ENCODE results near the gene ERP44. TPM values are rescaled to one million over a fixed set of nuclear protein-coding genes. Genes with fewer than 3 reads are reported as not detected.
A peak's percentile ranks its signal among the peaks of the same experiment; 100 is the strongest.
"Not testable (repeated sequence)": the region's sequence is repeated elsewhere in the genome, so short reads cannot be mapped to it uniquely, and the experiment has no call there.

Gene ERP44
- total RNA-seq: 10 to 100 TPM; 16.9 to 18.8 TPM

DNA sequence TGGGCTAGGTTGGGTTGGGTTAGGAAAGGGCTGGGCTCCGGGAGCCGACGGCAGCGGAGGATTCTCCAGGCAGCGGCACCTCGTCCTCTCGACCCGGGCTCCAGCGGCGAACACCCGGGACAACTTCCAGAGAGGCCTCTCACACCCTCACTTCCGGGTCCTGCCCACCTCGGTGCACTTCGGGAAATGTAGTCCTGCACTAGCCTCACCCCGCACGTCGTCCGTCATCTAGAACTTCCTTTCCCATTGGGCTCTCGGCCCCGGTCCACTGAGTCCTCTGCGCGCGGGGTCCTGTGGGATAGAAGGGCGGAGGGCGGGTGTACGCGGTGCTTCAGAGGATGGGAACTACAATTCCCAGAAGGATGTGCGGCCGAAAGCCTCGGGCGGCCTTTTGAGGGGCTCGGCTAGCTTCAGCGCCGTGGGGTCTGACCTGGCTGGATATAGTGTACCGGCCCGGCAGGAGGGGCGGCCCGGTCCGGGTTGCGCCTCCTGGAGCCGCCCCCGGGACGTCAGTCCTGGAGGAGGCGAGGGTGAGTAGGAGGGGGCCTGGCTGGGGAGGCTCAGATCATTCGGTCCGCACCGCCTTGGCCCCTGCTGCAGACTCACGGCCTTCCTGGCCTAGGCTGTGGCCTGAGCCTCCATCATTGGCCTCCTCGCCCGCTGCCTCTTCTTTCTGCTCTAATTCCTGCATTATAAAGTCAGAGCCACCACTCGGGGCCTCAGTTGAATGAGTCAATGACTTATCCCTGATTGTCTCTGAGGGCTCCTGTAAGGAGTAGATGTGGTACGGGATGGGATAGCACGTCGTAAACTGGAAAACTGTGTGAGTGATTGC, at the start of gene ERP44, which contains the start of gene INVS:
Gene ERP44, minus strand, starts transcription at position 114 of the 835 bp plus-strand sequence. CDS start 160 bp downstream, outside the sequence.
Gene INVS, plus strand, starts transcription at position 357 of the 835 bp plus-strand sequence. CDS start 5,279 bp downstream, outside the sequence.
- Mint-ChIP-seq H3K4me1 (peaks cover 36% of the 10 kb centered on the region), H3K27me3 (no peaks in the 10 kb centered on the region), H3K36me3 (ENCODE audit: low read depth) (peaks cover 8% of the 10 kb centered on the region), H3K27ac (peak within 1 kb of the TSS; percentile 99), H3K4me3 (peak within 1 kb of the TSS; percentile 100), H3K9me3 (no peaks in the 10 kb centered on the region)
- ChIA-PET POLR2A (no interaction called here), CTCF (interaction anchor here (1.3 kb wide), 1 partner anchor 14 kb away, joined by 3 read pairs; no protein-coding TSS in a partner anchor)
- DNase-seq: peak; percentile 99

DNA sequence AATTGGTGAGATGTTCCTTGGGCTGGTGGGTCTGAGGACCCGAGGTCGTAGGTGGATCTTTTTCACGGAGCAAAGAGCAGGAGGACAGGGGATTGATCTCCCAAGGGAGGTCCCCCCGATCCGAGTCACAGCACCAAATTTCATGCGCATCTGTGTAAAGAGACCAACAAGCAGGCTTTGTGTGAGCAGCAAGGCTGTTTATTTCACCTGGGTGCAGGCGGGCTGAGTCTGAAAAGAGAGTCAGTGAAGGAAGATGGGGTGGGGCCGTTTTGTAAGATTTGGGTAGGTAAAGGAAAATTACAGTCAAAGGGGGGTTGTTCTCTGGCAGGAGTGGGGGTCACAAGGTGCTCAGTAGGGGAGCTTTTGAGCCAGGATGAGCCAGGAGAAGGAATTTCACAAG, 47.2 kb upstream of the ERP44 start:
- H3K27ac Mint-ChIP-seq; POLR2A ChIA-PET; H3K36me3 Mint-ChIP-seq (ENCODE audit: low read depth); H3K4me3 Mint-ChIP-seq; H3K27me3 Mint-ChIP-seq; H3K9me3 Mint-ChIP-seq; DNase-seq; H3K4me1 Mint-ChIP-seq: not testable (repeated sequence)
- CTCF ChIA-PET: interaction anchor here (0.5 kb wide), 1 partner anchor 1949 kb away, joined by 3 read pairs; no protein-coding TSS in a partner anchor

DNA sequence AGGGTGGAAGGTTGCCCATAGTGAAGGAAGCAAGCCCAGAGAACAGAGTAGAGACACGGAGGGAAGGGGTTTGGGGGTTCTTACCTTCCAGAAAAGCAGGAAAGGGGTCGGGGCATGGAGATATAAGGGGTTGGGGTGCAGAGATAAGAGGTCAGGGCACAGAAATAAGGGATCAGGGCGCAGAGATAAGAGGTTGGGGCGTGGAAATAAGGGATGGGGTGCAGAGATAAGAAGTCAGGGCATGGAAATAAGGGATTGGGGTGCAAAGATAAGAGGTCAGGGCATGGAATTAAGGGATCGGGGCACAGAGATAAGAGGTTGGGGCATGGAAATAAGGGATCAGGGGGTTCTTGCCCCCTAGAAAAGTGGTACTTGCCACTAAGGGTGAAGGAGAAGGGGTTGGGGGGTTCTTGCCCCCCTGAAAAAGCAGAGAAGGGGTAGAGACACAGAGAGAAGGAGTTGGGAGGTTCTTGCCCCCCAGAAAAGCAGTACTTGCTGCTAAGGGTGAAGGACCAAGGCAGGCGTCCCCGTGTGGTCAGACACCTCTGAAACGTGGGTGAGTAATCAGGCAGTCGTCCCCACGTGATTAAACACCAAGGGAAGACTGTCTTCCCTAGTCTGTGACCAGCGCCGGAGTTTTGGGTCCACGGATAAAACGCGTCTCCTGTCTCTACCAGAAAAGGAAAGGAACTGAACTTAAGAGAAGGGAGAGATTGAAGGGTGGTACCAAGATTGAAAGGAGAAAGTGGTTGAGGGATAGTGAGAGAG, 46.6 kb upstream of the ERP44 start:
- H3K27ac Mint-ChIP-seq; DNase-seq; CTCF ChIA-PET; H3K4me1 Mint-ChIP-seq; H3K27me3 Mint-ChIP-seq; H3K36me3 Mint-ChIP-seq (ENCODE audit: low read depth); POLR2A ChIA-PET; H3K9me3 Mint-ChIP-seq; H3K4me3 Mint-ChIP-seq: not testable (repeated sequence)

DNA sequence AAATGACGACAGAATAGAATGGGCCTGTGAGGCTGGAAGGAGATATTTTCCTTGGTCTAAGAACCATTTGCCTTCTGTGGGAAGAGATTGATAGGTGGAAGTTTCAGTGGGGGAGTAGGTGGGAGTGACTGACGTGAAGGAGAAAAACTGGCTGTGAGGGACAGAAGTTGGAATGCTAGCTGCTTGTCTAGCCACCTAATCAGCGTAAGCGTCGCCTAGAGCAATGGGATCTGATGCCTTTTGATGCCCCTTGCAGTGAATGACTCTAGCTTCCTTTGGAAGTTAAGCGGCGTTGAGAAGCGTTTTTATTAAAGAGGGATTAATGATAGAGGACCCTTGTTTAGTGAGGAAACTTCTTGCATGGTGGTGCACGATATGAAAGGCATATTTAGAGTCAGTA, 43.1 kb upstream of the ERP44 start:
- H3K27me3 Mint-ChIP-seq; POLR2A ChIA-PET; H3K9me3 Mint-ChIP-seq; H3K4me1 Mint-ChIP-seq; H3K4me3 Mint-ChIP-seq; DNase-seq; H3K36me3 Mint-ChIP-seq (ENCODE audit: low read depth); H3K27ac Mint-ChIP-seq: not testable (repeated sequence)
- CTCF ChIA-PET: interaction anchor here (0.6 kb wide), 1 partner anchor 14 kb away, joined by 3 read pairs; no protein-coding TSS in a partner anchor

DNA sequence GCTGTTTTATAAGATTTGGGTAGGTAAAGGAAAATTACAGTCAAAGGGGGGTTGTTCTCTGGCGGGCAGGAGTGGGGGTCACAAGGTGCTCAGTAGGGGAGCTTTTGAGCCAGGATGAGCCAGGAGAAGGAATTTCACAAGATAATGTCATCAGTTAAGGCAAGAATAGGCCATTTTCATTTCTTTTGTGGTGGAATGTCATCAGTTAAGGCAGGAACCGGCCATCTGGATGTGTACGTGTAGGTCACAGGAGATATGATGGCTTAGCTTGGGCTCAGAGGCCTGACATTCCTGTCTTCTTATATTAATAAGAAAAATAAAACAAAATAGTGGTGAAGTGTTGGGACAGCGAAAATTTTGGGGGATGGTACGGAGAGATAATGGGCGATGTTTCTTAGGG, 41.5 kb upstream of the ERP44 start:
- H3K4me3 Mint-ChIP-seq; H3K4me1 Mint-ChIP-seq; H3K27ac Mint-ChIP-seq; H3K9me3 Mint-ChIP-seq; POLR2A ChIA-PET; DNase-seq; H3K27me3 Mint-ChIP-seq; CTCF ChIA-PET; H3K36me3 Mint-ChIP-seq (ENCODE audit: low read depth): not testable (repeated sequence)

DNA sequence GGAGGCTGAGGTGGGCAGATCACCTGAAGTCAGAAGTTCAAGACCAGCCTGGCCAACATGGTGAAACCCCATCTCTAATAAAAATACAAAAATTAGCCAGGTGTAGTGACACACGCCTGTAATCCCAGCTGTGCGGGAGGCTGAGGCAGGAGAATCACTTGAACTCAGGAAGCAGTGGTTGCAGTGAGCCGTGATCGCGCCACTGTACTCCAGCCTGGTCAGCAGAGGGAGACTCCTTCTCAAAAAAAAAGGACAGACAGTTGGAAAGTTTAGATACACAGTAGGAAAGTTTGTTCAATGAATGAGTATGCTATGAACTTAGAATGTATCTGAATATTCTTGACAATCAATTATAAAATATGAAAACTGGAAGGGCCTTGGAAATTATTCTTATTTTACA, 38.0 kb upstream of the ERP44 start:
- H3K27me3 Mint-ChIP-seq, H3K9me3 Mint-ChIP-seq, CTCF ChIA-PET, H3K4me3 Mint-ChIP-seq, H3K4me1 Mint-ChIP-seq, POLR2A ChIA-PET, H3K27ac Mint-ChIP-seq, DNase-seq: not testable (repeated sequence)
- peaks cover 12% of the 10 kb centered on the region for H3K36me3 Mint-ChIP-seq (ENCODE audit: low read depth)

DNA sequence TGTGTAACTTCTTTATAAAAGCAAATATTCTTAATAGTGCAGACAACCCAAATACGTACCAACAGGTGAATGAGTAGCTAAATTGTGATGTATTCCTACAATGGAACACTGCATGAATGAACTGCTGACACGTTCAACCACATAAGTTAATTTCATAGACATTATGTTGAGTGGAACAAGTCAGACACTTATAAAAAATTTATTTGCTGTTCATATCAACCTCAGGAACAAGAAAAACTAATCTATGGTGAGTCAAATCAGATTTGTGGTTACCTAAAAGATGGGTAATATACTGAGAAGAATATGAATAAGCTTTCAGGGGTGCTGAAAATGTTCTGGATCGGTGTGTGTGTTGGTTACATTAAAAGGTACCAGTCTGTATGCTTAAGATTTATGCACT, 35.9 kb upstream of the ERP44 start:
- CTCF ChIA-PET: no interaction called here
- POLR2A ChIA-PET: no interaction called here
- DNase-seq: no peak
- H3K4me3 Mint-ChIP-seq: no peak overlapping the region
- H3K36me3 Mint-ChIP-seq (ENCODE audit: low read depth): peaks cover 13% of the 10 kb centered on the region
- H3K27ac Mint-ChIP-seq: no peak overlapping the region
- no peaks in the 10 kb centered on the region for H3K4me1 Mint-ChIP-seq
- no peaks in the 10 kb centered on the region for H3K27me3 Mint-ChIP-seq
- no peaks in the 10 kb centered on the region for H3K9me3 Mint-ChIP-seq

DNA sequence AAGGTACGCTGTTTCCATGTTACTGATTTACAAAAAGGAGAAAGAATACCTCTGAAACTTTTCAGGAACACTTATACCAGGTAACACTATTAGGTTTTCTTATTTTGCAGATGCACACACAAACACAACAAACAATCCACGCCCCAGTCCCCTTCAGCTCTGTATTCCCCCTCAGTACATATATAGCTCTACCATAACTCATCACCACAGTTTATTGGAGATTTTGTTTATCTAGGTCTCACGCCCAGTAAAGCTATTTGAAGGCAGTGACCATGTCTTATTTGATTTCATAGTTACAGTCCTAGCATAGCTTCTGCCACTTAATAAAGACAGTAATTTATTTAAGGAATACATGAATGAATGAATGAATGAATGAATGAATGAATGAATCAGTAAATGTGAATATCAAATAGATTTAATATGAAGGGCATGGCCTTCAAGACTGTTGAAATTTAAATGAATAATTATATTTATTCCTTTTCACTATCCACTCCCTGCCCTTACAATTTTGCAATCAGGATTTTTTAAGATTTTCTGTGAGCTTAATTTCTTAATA, 33.2 kb upstream of the ERP44 start:
- no peaks in the 10 kb centered on the region for H3K27me3 Mint-ChIP-seq
- POLR2A ChIA-PET: no interaction called here
- no peaks in the 10 kb centered on the region for H3K9me3 Mint-ChIP-seq
- no peak overlapping the region for H3K4me3 Mint-ChIP-seq
- H3K27ac Mint-ChIP-seq: no peak overlapping the region
- H3K4me1 Mint-ChIP-seq: no peaks in the 10 kb centered on the region
- CTCF ChIA-PET: no interaction called here
- peaks cover 16% of the 10 kb centered on the region for H3K36me3 Mint-ChIP-seq (ENCODE audit: low read depth)
- DNase-seq: no peak

DNA sequence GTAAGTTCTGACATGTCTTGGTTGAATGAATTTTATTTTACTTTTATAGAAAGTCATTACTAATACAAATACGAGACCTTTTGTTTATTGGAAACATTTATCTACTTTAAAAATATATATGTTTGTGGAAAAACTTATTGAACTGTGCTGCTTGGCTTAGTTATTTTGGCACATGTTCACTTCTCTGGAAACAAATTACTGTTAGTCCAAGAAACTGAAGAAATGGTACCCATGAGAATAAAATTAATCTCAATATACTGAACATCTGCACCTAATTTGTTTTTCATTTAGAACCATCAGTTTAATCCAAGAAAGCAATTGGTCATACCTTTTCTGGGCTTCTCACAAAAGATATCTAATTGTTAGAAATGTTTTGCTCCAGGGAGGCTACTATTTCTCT, 32.4 kb upstream of the ERP44 start:
- no peak overlapping the region for H3K4me3 Mint-ChIP-seq
- H3K9me3 Mint-ChIP-seq: no peaks in the 10 kb centered on the region
- no peak for DNase-seq
- peaks cover 16% of the 10 kb centered on the region for H3K36me3 Mint-ChIP-seq (ENCODE audit: low read depth)
- no peaks in the 10 kb centered on the region for H3K27me3 Mint-ChIP-seq
- ChIA-PET POLR2A (no interaction called here), CTCF (no interaction called here)
- H3K4me1 Mint-ChIP-seq: no peaks in the 10 kb centered on the region
- H3K27ac Mint-ChIP-seq: no peak overlapping the region

DNA sequence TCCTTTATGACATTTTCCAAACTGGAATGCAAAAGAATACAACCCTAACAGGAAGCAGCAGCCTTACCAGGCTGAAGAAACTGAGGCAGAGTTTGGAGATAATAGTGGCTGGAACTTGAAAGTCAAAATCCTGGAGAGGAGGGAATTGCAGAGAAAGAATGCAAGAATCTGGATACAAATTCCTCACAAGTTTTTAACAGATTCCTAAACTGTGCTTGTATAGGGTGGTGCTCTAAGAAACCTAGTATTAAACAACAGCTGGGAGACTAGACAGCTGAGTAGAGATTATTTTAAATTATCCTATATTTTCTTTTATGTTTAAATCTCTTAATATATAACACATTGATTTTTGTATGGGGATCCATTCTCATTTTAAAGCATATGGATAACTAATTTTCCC, 31.0 kb upstream of the ERP44 start:
- Mint-ChIP-seq H3K27me3 (no peaks in the 10 kb centered on the region), H3K4me3 (no peak overlapping the region), H3K4me1 (no peaks in the 10 kb centered on the region), H3K9me3 (no peaks in the 10 kb centered on the region), H3K27ac (peak overlapping the region; percentile 63), H3K36me3 (ENCODE audit: low read depth) (peaks cover 16% of the 10 kb centered on the region)
- ChIA-PET CTCF (no interaction called here), POLR2A (no interaction called here)
- DNase-seq: no peak

DNA sequence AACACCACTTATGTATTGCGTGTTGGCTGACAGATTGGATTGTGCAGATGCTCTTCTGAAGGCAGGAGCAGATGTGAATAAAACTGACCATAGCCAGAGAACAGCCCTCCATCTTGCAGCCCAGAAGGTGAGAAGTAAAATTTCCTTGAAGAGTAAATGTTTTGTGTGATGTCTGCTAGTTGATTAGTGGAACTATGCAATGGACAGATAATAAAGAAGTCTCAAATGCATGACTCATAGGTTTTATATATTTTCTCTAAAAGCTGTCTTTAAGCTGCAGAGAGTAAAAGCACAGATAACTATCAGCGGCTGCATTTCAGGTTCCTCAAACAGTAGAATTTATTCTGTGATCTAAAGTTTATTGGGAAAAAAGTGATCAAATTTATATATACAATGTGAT, 27.6 kb upstream of the ERP44 start:
- Mint-ChIP-seq H3K27ac (no peak overlapping the region), H3K9me3 (no peaks in the 10 kb centered on the region), H3K4me1 (no peaks in the 10 kb centered on the region), H3K36me3 (ENCODE audit: low read depth) (peaks cover 3% of the 10 kb centered on the region), H3K4me3 (no peak overlapping the region), H3K27me3 (no peaks in the 10 kb centered on the region)
- DNase-seq: no peak
- CTCF ChIA-PET: interaction anchor here (0.6 kb wide), 1 partner anchor 31 kb away, joined by 3 read pairs; no protein-coding TSS in a partner anchor
- POLR2A ChIA-PET: no interaction called here

DNA sequence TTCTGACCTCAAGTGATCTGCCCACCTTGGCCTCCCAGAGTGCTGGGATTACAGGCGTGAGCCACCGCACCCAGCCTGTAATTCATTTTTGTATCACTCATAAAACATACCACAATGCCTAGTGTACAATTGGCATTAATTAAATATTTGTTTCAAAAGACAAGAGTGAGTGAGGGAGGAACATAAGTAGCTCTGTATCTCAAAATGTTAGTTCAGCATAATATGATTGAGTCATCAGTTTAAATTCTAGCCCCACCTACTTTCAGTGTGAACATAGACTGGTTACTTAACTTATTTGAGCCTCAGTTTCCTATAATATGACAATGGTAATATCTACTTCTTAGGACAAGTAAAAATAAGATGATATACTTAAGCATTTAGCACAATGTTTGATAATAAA, 27.1 kb upstream of the ERP44 start:
- CTCF ChIA-PET: interaction anchor here (0.6 to 0.7 kb wide), 2 partner anchors 30 to 87 kb away, joined by 3 read pairs; no protein-coding TSS in a partner anchor
- Mint-ChIP-seq H3K9me3 (no peaks in the 10 kb centered on the region), H3K4me3 (no peak overlapping the region), H3K27ac (no peak overlapping the region), H3K27me3 (no peaks in the 10 kb centered on the region), H3K4me1 (no peaks in the 10 kb centered on the region), H3K36me3 (ENCODE audit: low read depth) (peaks cover 5% of the 10 kb centered on the region)
- POLR2A ChIA-PET: no interaction called here
- DNase-seq: no peak

DNA sequence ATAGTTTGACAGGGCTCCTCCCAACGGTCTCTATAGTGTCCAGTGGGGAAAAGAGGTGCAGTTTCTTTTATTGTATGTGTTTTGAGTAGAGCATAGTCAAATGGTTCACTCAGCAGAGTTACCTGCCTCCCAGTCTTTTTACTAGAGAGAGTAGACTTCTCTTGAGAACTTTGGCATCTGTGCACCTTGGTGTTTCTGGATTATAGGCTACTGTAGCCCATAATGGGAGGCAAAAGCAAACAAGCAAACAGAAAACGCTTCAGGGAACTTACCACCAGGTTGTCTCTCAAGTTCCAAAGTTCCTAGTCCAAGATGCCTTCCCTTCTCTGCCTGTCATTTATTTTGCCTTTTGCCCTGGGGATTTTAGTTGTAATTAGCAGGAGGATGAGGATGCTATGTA, 26.4 kb upstream of the ERP44 start:
- no peaks in the 10 kb centered on the region for H3K27me3 Mint-ChIP-seq
- no peaks in the 10 kb centered on the region for H3K4me1 Mint-ChIP-seq
- ChIA-PET CTCF (interaction anchor here (0.7 kb wide), 1 partner anchor 87 kb away, joined by 3 read pairs; no protein-coding TSS in a partner anchor), POLR2A (no interaction called here)
- H3K4me3 Mint-ChIP-seq: no peak overlapping the region
- H3K9me3 Mint-ChIP-seq: no peaks in the 10 kb centered on the region
- H3K27ac Mint-ChIP-seq: no peak overlapping the region
- peaks cover 5% of the 10 kb centered on the region for H3K36me3 Mint-ChIP-seq (ENCODE audit: low read depth)
- DNase-seq: no peak
